ENCODE data around the gene ADGRG6.

DNA sequence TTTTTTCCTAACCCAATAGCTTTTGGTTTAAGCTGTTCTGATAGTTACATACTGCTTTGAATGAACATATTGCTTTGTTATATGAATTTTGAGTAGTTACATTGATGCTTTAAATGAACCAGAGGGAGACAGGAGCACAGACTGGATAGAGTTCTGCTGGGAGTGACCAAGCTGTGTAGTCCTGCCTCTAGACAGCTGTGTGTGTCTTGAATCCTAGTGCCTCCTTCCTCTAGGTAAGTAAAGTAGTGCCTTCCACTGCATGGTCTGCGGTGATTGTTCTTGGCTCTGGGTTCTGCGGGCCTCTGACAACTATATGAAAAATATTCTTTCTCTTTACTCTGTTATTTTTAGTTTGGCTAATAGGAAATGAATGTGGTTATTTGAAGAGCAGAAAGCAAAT lies 46.0 kb upstream of the ADGRG6 start:
- TF ChIP-seq, protein P1, sequence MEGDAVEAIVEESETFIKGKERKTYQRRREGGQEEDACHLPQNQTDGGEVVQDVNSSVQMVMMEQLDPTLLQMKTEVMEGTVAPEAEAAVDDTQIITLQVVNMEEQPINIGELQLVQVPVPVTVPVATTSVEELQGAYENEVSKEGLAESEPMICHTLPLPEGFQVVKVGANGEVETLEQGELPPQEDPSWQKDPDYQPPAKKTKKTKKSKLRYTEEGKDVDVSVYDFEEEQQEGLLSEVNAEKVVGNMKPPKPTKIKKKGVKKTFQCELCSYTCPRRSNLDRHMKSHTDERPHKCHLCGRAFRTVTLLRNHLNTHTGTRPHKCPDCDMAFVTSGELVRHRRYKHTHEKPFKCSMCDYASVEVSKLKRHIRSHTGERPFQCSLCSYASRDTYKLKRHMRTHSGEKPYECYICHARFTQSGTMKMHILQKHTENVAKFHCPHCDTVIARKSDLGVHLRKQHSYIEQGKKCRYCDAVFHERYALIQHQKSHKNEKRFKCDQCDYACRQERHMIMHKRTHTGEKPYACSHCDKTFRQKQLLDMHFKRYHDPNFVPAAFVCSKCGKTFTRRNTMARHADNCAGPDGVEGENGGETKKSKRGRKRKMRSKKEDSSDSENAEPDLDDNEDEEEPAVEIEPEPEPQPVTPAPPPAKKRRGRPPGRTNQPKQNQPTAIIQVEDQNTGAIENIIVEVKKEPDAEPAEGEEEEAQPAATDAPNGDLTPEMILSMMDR (IDR thresholded peaks at IDR 0.05; ENCODE audit: insufficient read depth, low read length, poor library complexity, severe bottlenecking): no peak
- TF ChIP-seq EZH2phosphoT487 (conservative IDR thresholded peaks at IDR 0.05; ENCODE audit: low read length): no peak
